HCT116 (cell line): Measurements from ENCODE around the gene TMTC1. TPM values are rescaled to one million over a fixed set of nuclear protein-coding genes. Genes with fewer than 3 reads are reported as not detected.

Experiments used
- ATAC-seq: fragments of 200-7000 bp; cut with Tn5 transposase; 2 replicates; pipeline ENCODE4 v1.9.1; 2020; ENCODE audit warnings: mild to moderate bottlenecking, moderate library complexity
- BruUV-seq: library from RNA; stranded (reverse); fragments of 400-500 nt; replicated peaks from 2 replicates; lab custom pipeline; 2021; lab: Mats Ljungman, UMichigan
- CTCF ChIA-PET: fragments of 300-600 bp; sonication (Branson Sonifier 250); formaldehyde crosslinking; loops from one replicate; lab custom pipeline; 2021; ENCODE audit warnings: antibody characterized with exemption; lab: Charles Lee
- POLR2A ChIA-PET: fragments of 300-600, 350-600 bp; sonication (Branson Sonifier 250); formaldehyde crosslinking; loops from one replicate; lab custom pipeline; 2021; ENCODE audit warnings: antibody characterized with exemption; lab: Charles Lee
- RAD21 ChIA-PET, 2 experiments: fragments of 300-600 bp; sonication (Branson Sonifier 250); formaldehyde crosslinking; loops; one replicate each; lab custom pipeline; 2023; ENCODE audit warnings: low total read pairs in 2 of 2; ENCODE audit not compliant: uncharacterized antibody in 2 of 2, unreplicated experiment in 2 of 2, low non-redundant PET in 1 of 2; lab: Charles Lee
- DNase-seq: peaks from one replicate; pipeline ENCODE4 v3.0.0-alpha.2; 2010; ENCODE audit warnings: low read depth, low spot score
- H2AFZ ChIP-seq: fragments of 200-600 bp; shearing (Covaris generic), sonication (generic); 2 replicates; pipeline ENCODE4 v1.6.1; 2017; ENCODE audit warnings: low read depth, mixed run types, mixed read lengths, antibody characterized with exemption, low read length; ENCODE audit not compliant: poor library complexity, severe bottlenecking
- H3K27ac ChIP-seq: 2 replicates; pipeline ENCODE4 v1.5.1; 2012; ENCODE audit warnings: low read depth, low read length
- H3K27me3 ChIP-seq: fragments of 200-600 bp; sonication (generic); 2 replicates; pipeline ENCODE4 v1.6.1; 2016; ENCODE audit warnings: mixed run types, low read length, mixed read lengths; ENCODE audit not compliant: insufficient read depth
- H3K36me3 ChIP-seq, 2 experiments: fragments of 200-500 bp in 1 of 2; fragments of 200-600 bp in 1 of 2; sonication (Bioruptor generic) in 1 of 2; sonication (generic) in 1 of 2; 2 replicates each; pipeline versions ENCODE4 v1.5.1 to v1.6.1; 2014 to 2016; ENCODE audit warnings: low read length in 2 of 2, inconsistent platforms in 1 of 2, mixed read lengths in 1 of 2, mixed run types in 1 of 2; ENCODE audit not compliant: insufficient read depth in 2 of 2, control insufficient read depth in 1 of 2
- H3K4me1 ChIP-seq, 2 experiments: fragments of 200-600 bp in 1 of 2; sonication (generic) in 1 of 2; 2 replicates each; pipeline versions ENCODE4 v1.5.1 to v1.6.1; 2012 to 2017; ENCODE audit warnings: low read length in 2 of 2, inconsistent platforms in 1 of 2, mild to moderate bottlenecking in 1 of 2, mixed read lengths in 1 of 2, mixed run types in 1 of 2, moderate library complexity in 1 of 2; ENCODE audit not compliant: insufficient read depth in 2 of 2, control insufficient read depth in 1 of 2
- H3K4me2 ChIP-seq: fragments of 200-600 bp; sonication (generic); 2 replicates; pipeline ENCODE4 v1.6.1; 2017; ENCODE audit warnings: mixed run types, low read length, mixed read lengths
- H3K4me3 ChIP-seq, 2 experiments: fragments of 200-600 bp in 1 of 2; sonication (generic) in 1 of 2; replicated peaks in 1 of 2; 2 replicates each; pipeline ENCODE4 v1.5.1; 2011 to 2016; ENCODE audit warnings: low read length in 2 of 2, control low read depth in 1 of 2, low read depth in 1 of 2, mild to moderate bottlenecking in 1 of 2, mixed read lengths in 1 of 2, mixed run types in 1 of 2
- H3K79me2 ChIP-seq: fragments of 200-600 bp; sonication (generic); 2 replicates; pipeline ENCODE4 v1.6.1; 2017; ENCODE audit warnings: mild to moderate bottlenecking, mixed run types, low read length, moderate library complexity, mixed read lengths; ENCODE audit not compliant: insufficient read depth
- H3K9ac ChIP-seq: fragments of 200-600 bp; sonication (generic); 2 replicates; pipeline ENCODE4 v1.6.1; 2016; ENCODE audit warnings: low read length, mixed read lengths
- H3K9me2 ChIP-seq: fragments of 200-600 bp; sonication (generic), shearing (Covaris generic); 2 replicates; pipeline ENCODE4 v1.6.1; 2017; ENCODE audit warnings: mixed run types, mild to moderate bottlenecking, moderate library complexity; ENCODE audit not compliant: insufficient read depth
- H3K9me3 ChIP-seq, 2 experiments: fragments of 200-500 bp in 1 of 2; fragments of 200-600 bp in 1 of 2; sonication (Bioruptor generic) in 1 of 2; sonication (generic) in 1 of 2; 2 replicates each; pipeline ENCODE4 v1.6.1; 2014 to 2017; ENCODE audit warnings: low read length in 2 of 2, mixed read lengths in 2 of 2, inconsistent platforms in 1 of 2, low read depth in 1 of 2, mild to moderate bottlenecking in 1 of 2, mixed run types in 1 of 2, moderate library complexity in 1 of 2; ENCODE audit not compliant: control insufficient read depth in 1 of 2, insufficient read depth in 1 of 2
- H4K20me1 ChIP-seq: fragments of 200-600 bp; sonication (generic), shearing (Covaris generic); 2 replicates; pipeline ENCODE4 v1.6.1; 2017; ENCODE audit warnings: mixed run types, mild to moderate bottlenecking, moderate library complexity; ENCODE audit not compliant: insufficient read depth
- CBX3 ChIP-seq: IDR thresholded peaks from 2 replicates; pipeline ENCODE4 v1.6.1; 2012; ENCODE audit warnings: low read depth
- CEBPB ChIP-seq: IDR thresholded peaks from 2 replicates; pipeline ENCODE4 v1.6.1; 2012; ENCODE audit warnings: low read depth
- CTCF ChIP-seq, 3 experiments: fragments of 200-600 bp in 1 of 3; sonication (generic) in 1 of 3; IDR thresholded peaks in 2 of 3; conservative IDR thresholded peaks in 1 of 3; 2 replicates each; pipeline ENCODE4 v1.5.1; 2012 to 2017; ENCODE audit warnings: low read depth in 2 of 3, low read length in 2 of 3, antibody characterized with exemption in 1 of 3, borderline replicate concordance in 1 of 3, control low read depth in 1 of 3, mild to moderate bottlenecking in 1 of 3, mixed read lengths in 1 of 3, mixed run types in 1 of 3, moderate library complexity in 1 of 3; ENCODE audit not compliant: insufficient read depth in 1 of 3
- EZH2 ChIP-seq: fragments of 200-600 bp; sonication (generic); IDR thresholded peaks from 2 replicates; pipeline ENCODE4 v1.6.1; 2017; ENCODE audit warnings: antibody characterized with exemption, mixed run types
- EZH2phosphoT487 ChIP-seq: fragments of 200-600 bp; IDR thresholded peaks from 2 replicates; pipeline ENCODE4 v1.6.1; 2018; ENCODE audit warnings: antibody characterized with exemption, borderline replicate concordance
- JUND ChIP-seq: IDR thresholded peaks from 2 replicates; pipeline ENCODE4 v1.6.1; 2012
- POLR2A ChIP-seq: IDR thresholded peaks from 2 replicates; pipeline ENCODE4 v1.7.0; 2011; ENCODE audit warnings: borderline replicate concordance; ENCODE audit not compliant: insufficient read depth, insufficient read length; ENCODE audit errors: extremely low read depth
- RAD21 ChIP-seq: IDR thresholded peaks from 2 replicates; pipeline ENCODE4 v1.6.1; 2012; ENCODE audit warnings: low read depth, mild to moderate bottlenecking
- SIN3A ChIP-seq: IDR thresholded peaks from 2 replicates; pipeline ENCODE4 v1.6.1; 2012; ENCODE audit warnings: low read depth
- SP1 ChIP-seq: IDR thresholded peaks from 2 replicates; pipeline ENCODE4 v1.6.1; 2012; ENCODE audit warnings: low read depth
- SRF ChIP-seq: IDR thresholded peaks from 2 replicates; pipeline ENCODE4 v1.6.1; 2012; ENCODE audit warnings: low read depth
- TCF7L2 ChIP-seq: IDR thresholded peaks from 2 replicates; pipeline ENCODE4 v1.7.0; 2011; ENCODE audit warnings: borderline replicate concordance, inconsistent platforms; ENCODE audit not compliant: insufficient read depth, insufficient read length; ENCODE audit errors: extremely low read depth
- YY1 ChIP-seq: IDR thresholded peaks from 2 replicates; pipeline ENCODE4 v1.6.1; 2011; ENCODE audit warnings: low read length, low read depth, moderate library complexity, mild to moderate bottlenecking; ENCODE audit not compliant: insufficient replicate concordance; ENCODE audit errors: extremely low read depth
- ZFX ChIP-seq: fragments of 450-650 bp; IDR thresholded peaks from 2 replicates; pipeline ENCODE4 v1.6.1; 2017
- intact Hi-C: fragments of 100-400 bp; cut with micrococcal nuclease; formaldehyde crosslinking; loops from 2 replicates; pipeline ENCODE4 v1.10.0; 2022
- total RNA-seq: library from RNA; stranded (reverse); gene quantifications from one replicate; pipeline ENCODE4 v1.2.1, GENCODE V29; 2021; ENCODE audit not compliant: unreplicated experiment
- TF ChIP-seq, protein P1 (sequence below): IDR thresholded peaks from 2 replicates; pipeline ENCODE4 v1.6.1; 2011; ENCODE audit warnings: mild to moderate bottlenecking, low read length, moderate library complexity; ENCODE audit not compliant: insufficient replicate concordance; ENCODE audit errors: extremely low read depth

TMTC1 gene
- total RNA-seq, 1 experiment from 2014 or later: 2.0 TPM

DNA sequence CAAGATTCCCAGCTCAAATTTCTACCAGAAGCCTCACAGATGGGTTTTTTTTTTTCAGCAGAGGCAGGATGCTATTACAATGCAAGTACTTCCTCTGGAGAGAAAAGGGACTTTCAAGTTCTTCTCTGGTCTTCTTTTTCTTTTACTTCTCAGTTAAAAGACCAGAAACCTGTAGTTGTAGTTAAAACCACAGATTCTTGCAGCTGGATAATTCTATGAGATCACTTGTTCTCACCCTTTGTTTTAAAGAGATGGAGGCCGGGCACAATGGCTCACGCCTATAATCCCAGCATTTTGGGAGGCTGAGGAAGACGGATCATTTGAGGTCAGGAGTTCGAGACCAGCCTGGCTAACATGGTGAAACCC is 238.7 kb downstream of the TMTC1 start:
- no peaks in the 10 kb centered on the region for H3K4me1 ChIP-seq
- BruUV-seq: no TSS peak
- H3K9me3 ChIP-seq: no peaks in the 10 kb centered on the region
- no peak overlapping the region for H2AFZ ChIP-seq
- RAD21 ChIA-PET: no interaction called here
- no peaks in the 10 kb centered on the region for H3K9me2 ChIP-seq
- CTCF ChIA-PET: interaction anchor here (0.6 kb wide), 1 partner anchor 116 kb away, joined by 3 read pairs; no protein-coding TSS in a partner anchor
- ATAC-seq: no peak
- H3K36me3 ChIP-seq: no peaks in the 10 kb centered on the region
- H3K27me3 ChIP-seq: no peaks in the 10 kb centered on the region
- H3K9ac ChIP-seq: no peak overlapping the region
- TF ChIP-seq JUND: no peak
- no peak for TF ChIP-seq CBX3
- TF ChIP-seq SIN3A: no peak
- no peak for TF ChIP-seq EZH2phosphoT487
- no peak for TF ChIP-seq EZH2
- TF ChIP-seq TCF7L2: no peak
- TF ChIP-seq SRF: no peak
- TF ChIP-seq YY1: no peak
- TF ChIP-seq, protein P1, sequence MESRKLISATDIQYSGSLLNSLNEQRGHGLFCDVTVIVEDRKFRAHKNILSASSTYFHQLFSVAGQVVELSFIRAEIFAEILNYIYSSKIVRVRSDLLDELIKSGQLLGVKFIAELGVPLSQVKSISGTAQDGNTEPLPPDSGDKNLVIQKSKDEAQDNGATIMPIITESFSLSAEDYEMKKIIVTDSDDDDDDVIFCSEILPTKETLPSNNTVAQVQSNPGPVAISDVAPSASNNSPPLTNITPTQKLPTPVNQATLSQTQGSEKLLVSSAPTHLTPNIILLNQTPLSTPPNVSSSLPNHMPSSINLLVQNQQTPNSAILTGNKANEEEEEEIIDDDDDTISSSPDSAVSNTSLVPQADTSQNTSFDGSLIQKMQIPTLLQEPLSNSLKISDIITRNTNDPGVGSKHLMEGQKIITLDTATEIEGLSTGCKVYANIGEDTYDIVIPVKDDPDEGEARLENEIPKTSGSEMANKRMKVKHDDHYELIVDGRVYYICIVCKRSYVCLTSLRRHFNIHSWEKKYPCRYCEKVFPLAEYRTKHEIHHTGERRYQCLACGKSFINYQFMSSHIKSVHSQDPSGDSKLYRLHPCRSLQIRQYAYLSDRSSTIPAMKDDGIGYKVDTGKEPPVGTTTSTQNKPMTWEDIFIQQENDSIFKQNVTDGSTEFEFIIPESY: no peak
- TF ChIP-seq CEBPB: no peak
- TF ChIP-seq ZFX: no peak
- no peak for TF ChIP-seq POLR2A
- no peak for TF ChIP-seq CTCF (IDR thresholded peaks at IDR 0.05 in 2 of 3, conservative IDR thresholded peaks at IDR 0.05 in 1 of 3; ENCODE audit: borderline replicate concordance in 1 of 3, insufficient read depth in 1 of 3, low read depth in 2 of 3, low read length in 2 of 3)
- no peak for TF ChIP-seq RAD21
- TF ChIP-seq SP1: no peak
- intact Hi-C loops: no loop called here
- POLR2A ChIA-PET: no interaction called here
- no peak overlapping the region for H3K27ac ChIP-seq
- H3K4me2 ChIP-seq: no peak overlapping the region
- no peak for DNase-seq
- H3K79me2 ChIP-seq: no peaks in the 10 kb centered on the region
- H4K20me1 ChIP-seq: no peaks in the 10 kb centered on the region
- H3K4me3 ChIP-seq: no peak overlapping the region
